Measurements from ENCODE around the gene MUC4. TPM values are rescaled to one million over a fixed set of nuclear protein-coding genes. Genes with fewer than 3 reads are reported as not detected.

The MUC4 gene
- total and polyA plus RNA-seq, 12 donors = 0.03 to 0.17 (median 0.09) TPM; not detected in 6

- no peak for DNase-seq
- Histone ChIP-seq H3K9me3 (replicated peaks in 1 of 3) (no peaks in the 10 kb centered on the region), H3K4me1 (replicated peaks in 1 of 2) (no peaks in the 10 kb centered on the region), H3K27me3 (no peaks in the 10 kb centered on the region), H3K27ac (no peak overlapping the region), H3K36me3 (replicated peaks in 1 of 2) (no peaks in the 10 kb centered on the region), H3K4me3 (no peak overlapping the region)
- intact Hi-C loops (cut with DNase I) = no loop called here
- 73 to 87% (median 85%) methylated on average over 16 of the region's 16 CpGs for WGBS, 4 donors
- TF ChIP-seq POLR2A (IDR thresholded peaks at IDR 0.05) (no peak), CTCF (IDR thresholded peaks at IDR 0.05) (no peak)
These were observed 10.5 kb upstream of the MUC4 start for GRCh38 chr3:195822131-195822696.

- intact Hi-C loops (cut with DNase I) = no loop called here
- DNase-seq = no peak
- TF ChIP-seq CTCF (IDR thresholded peaks at IDR 0.05) = no peak
- TF ChIP-seq POLR2A (IDR thresholded peaks at IDR 0.05) = no peak
- Histone ChIP-seq H3K9me3 (replicated peaks in 1 of 3) (no peaks in the 10 kb centered on the region), H3K4me1 (replicated peaks in 1 of 2) (no peaks in the 10 kb centered on the region), H3K4me3 (no peak overlapping the region), H3K27ac (no peak overlapping the region), H3K27me3 (no peaks in the 10 kb centered on the region), H3K36me3 (replicated peaks in 1 of 2) (no peaks in the 10 kb centered on the region)
- WGBS, 4 donors = 81 to 83% (median 82%) methylated on average over 21 of the region's 21 CpGs
These were observed 9.8 kb upstream of the MUC4 start for GRCh38 chr3:195821403-195822130.

- intact Hi-C loops (cut with DNase I) = no loop called here
- WGBS, 4 donors = 55 to 100% (median 82%) methylated on average over 1 to 5 of the region's 5 CpGs
- H3K27ac ChIP-seq = no peak overlapping the region
- H3K27me3 ChIP-seq = no peaks in the 10 kb centered on the region
- H3K9me3 ChIP-seq (replicated peaks in 1 of 3) = no peaks in the 10 kb centered on the region
- TF ChIP-seq CTCF (IDR thresholded peaks at IDR 0.05) (no peak), POLR2A (IDR thresholded peaks at IDR 0.05) (no peak)
- no peak for DNase-seq
- H3K36me3 ChIP-seq (replicated peaks in 1 of 2) = no peaks in the 10 kb centered on the region
- H3K4me3 ChIP-seq = no peak overlapping the region
- H3K4me1 ChIP-seq (replicated peaks in 1 of 2) = no peaks in the 10 kb centered on the region
These were observed 9.2 kb upstream of the MUC4 start for GRCh38 chr3:195820901-195821300.

GRCh38 chr3:195820186-195820585 lies 8.5 kb upstream of the MUC4 start:
- no peak for DNase-seq
- Histone ChIP-seq H3K4me1 (replicated peaks in 1 of 2) (no peaks in the 10 kb centered on the region), H3K9me3 (replicated peaks in 1 of 3) (no peaks in the 10 kb centered on the region), H3K36me3 (replicated peaks in 1 of 2) (no peaks in the 10 kb centered on the region), H3K27ac (no peak overlapping the region), H3K27me3 (no peaks in the 10 kb centered on the region), H3K4me3 (no peak overlapping the region)
- 77 to 93% (median 88%) methylated on average over 8 of the region's 8 CpGs for WGBS, 4 donors
- TF ChIP-seq CTCF (IDR thresholded peaks at IDR 0.05) = no peak
- TF ChIP-seq POLR2A (IDR thresholded peaks at IDR 0.05) = no peak
- intact Hi-C loops (cut with DNase I) = no loop called here
